Measurements from ENCODE around the gene PI4KA.

PI4KA gene

DNA sequence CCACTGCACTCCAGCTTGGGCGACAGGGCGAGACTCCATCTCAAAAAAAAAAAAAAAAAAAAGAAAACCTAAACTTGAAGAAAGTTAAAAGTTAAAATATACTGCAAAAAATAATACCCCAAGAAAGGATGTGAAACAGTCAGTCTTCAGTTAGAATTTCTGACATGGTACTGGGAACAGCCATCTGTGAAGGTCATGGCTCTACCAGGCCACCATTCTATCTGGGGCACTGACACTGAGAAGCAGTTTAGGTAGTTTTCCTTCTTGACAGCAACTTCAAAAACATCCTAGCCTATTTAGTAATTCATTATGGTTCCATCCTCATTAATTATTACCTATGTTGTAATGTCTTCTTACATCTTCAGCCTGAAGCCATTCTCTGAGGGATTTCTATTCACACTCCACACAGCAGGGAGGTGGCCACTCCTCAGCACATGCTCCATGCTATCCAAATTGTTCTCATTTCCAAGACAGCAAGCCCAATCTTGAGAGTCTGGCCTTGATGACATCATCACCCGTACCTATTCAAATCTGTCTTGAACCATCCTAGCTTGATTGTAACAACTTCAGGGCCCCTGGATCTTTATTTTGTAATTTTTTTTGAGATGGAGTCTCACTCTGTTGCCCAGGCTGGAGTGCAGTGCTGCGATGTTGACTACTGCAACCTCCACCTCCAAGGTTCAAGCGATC, 46.5 kb downstream of the PI4KA start:
- DNase-seq: no peak

DNA sequence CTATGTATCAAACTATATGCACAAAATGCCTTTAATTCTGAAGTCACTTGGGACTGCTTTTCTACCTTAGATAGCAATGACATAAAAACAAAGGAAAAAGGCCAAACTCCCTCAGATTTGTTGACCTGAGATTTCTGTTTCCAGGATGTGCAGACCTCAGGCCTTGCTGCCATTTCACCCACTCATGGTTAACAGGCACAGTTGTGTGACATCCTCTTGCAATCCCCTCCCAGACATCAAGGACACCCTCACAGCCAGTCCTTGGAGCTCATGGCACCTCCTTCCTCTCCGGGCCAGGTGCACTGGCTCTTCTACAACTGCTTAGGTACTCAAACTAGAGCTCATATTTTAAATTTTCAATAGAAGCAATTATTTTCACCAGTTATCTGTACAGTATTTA, 47.4 kb downstream of the PI4KA start:
- DNase-seq: no peak

DNA sequence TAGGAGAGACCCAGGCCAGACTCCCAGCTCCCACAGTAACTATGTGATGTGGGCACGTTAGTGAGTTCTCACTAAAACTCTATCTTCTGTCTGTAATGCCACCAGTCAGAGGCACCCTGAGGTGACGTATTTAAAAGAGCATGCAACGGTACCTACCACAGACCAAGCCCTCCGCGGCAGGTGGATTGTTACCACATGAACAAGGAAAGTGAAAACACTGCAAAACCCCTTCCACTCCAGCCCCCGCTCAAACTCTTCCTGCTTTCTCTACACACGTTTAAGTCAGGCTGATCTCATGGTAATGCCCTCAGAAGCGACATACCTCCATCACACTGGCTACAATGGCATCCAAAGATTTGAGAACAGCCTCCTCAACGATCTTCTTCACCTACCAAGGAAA, 48.0 kb downstream of the PI4KA start:
- DNase-seq: no peak

DNA sequence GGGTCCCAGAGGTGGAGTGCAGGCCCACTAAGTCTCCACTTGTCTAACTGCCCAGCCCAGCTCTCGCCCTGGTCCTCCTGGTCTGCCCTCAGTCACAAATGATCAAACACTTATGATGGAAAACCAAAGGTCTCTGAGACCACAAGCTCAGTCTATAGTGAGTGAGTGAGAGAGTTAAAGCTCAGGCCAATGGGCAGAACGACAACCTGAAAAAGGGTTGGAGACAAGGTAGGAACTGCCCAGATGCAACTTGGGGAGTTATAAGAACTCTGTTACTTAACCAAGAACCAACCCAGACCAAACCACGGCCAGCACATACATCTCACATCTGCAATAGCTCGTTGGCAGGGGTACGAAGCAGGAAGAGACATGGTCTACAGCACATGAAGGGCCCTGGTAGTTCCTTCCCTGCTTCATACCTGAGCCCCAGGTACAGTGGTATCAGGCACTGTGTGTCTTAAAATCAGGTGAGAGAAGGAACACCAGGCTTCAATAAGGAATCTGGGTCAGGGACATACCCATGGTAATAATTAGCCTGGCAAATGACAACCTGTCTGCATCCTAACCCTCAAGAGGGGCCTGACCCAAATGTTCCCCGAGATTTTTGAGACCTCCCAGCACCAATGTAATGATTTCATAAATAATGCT, 48.9 kb downstream of the PI4KA start:
- no peak for DNase-seq

DNA sequence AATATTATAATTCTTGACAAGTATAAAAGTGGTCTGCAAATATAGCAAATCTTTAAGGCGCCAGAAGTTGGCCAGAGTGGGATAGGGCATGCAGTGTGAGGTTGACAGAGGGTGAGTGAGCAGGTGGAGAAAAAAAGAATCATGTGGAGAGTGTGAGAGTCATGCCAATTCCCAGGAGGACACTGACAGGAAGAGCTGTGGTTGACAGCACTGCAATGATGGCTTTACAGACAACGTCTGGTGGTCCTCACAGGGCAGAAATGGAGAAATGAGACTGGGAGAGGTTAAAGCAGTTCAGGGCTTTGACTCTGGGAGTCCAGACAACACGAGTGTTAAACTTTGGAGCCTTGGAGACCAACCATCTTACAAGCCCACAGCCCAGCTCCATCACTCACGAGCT, 49.8 kb downstream of the PI4KA start:
- no peak for DNase-seq

DNA sequence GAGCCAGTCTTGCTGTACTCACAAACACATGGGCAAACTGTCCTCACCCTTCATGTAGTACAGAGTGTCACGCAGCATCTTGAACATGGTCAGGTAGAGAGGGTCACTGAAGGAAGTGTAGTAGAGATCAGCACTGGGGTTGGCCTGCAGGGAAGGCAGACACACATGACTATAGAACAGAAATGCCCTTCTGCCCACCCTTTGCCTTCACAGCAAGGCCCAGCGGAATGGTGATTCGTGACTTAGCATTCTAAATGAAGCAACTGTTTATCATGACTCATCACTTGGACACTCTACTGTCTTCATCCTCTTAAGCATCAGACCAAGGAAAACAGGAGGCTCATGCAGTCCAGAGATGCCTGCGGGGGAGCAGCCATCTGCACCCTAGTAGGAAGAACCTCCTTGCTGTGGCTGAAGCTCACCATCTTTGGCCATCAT, 51.3 kb downstream of the PI4KA start:
- no peak for DNase-seq

DNA sequence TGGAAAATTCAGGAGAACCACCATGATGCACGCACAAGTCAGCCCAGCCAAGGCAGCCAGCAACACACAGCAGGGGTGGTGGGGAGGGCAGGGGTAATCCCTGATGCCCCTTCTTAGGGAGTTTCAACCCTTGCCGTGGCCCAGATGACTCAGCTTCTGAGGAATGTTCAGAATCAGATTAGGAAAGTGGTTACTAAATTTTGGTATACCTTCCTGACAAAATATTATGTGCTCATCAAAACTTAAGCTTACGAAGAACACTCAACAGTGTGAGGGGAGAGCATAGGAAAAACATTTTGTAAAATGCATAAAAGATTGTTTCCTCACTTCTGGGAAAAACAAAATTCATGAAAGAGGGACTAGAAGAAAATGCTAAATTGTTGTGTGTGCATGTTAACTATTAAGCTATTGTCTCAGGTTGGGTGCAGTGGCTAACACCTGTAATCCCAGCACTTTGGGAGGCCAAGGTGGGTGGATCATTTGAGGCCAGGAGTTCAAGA, 52.6 kb downstream of the PI4KA start:
- DNase-seq: no peak

DNA sequence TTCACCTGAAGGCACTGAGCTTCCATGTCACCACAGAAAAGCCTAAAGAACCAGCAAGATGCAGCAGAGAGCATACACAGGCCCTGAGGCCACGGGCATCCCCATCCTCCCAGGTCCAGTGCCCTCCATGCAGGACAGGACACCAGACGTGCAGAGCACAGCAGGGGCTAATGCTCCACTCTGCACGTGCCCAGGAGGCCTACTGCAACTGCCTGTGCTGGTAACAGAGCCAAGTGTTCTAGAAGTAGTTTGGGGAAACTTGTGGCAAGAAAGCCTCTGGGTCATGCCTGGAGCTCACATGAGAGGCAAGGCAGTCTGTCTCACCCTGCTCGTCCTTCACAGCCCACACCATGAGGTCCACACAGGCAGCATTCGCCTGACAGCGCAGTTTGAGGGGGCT, 54.0 kb downstream of the PI4KA start:
- DNase-seq: no peak

DNA sequence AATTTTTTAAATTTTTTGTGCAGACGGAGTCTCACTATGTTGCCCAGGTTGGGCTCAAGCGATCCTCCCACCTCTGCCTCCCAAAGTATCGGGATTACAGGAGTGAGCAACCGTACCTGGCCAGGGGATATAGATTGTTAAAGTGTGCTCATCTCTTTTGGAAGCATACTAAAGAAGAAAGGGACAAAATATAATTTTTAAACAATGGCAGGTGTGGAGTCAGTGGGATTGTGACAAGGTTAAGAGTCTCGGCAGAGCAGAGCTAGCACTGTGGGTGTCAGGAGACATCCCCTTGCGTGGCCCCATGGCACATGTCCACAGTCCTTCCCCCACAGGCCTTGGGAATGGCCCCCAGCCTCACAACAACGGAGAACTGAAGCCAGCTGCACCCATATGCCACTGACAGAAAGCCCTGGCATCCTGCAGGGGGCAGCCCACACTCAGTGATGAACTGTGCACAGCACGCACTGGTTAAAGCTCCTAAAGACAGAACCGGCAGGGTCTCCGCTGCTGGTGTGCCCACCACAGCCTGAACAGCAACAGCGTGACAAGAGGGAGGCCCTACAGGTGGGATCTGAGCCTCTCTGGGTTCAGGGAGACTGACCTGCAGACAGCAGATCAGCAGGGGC, 54.8 kb downstream of the PI4KA start:
- no peak for DNase-seq

DNA sequence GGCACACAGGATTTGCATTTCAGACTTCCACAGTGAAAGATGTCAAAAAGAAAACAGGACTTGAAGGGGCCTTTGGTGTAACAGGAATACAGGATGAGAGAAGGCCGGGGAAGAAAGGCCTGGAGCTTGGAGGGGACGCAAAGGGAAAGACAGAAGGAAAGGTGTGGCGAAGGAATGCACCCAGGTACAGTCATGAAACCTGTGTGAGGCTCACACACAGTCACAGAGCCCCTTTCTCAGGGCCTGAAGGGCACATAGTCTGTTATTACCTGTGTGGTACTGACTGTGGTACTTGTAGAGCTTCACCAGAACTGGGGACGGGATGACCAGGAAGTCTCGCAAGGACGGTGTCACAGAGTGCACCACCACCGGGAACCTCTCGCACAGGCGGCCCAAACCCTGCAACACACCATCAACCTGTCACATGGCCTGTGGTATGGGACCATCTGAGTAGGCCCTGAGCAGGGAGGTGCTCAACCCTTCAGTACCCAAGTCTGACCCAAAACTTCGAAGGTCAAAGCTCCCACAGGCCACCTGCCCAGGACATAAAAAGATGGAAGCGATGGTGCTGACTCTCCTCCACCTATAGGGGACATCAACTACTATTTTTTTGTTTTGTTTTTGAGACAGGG, 55.6 kb downstream of the PI4KA start:
- DNase-seq: no peak

DNA sequence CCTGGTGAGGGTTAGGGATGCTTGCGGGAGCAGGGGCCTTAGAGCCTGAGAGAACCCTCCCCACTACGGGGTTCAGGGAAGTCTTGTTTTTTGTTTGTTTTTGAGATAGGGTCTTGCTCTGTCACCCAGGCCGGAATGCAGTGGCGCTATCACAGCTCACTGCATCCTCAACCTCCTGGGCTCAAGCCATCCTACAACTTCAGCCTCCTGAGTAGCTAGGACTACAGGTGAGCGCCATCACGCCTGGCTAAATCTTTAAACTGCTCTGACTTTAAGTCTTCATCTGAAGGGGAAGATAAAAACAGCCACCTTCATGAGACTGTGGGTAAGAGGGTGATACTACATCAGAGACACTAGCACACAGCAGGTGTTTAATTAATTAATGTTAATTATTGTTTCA, 56.2 kb downstream of the PI4KA start:
- no peak for DNase-seq

DNA sequence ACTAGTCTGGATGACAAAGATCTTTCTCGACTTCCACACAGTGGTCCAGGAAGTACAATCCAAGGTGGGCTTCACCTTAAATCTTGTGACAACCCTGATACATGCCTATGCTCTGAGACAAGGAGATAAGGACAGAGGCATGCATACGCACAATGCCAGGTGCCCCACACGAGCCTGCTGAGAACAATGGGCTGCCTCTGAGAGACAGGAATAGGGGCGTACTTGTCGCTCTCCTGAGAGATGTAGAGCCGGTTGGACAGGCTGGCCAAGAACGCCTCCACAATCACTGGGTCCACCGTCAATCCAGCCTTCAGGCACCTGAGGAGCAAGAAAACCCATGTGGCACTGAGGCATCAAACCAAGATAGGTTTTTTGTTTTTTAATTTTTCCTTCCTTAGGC, 59.2 kb downstream of the PI4KA start:
- DNase-seq: no peak

DNA sequence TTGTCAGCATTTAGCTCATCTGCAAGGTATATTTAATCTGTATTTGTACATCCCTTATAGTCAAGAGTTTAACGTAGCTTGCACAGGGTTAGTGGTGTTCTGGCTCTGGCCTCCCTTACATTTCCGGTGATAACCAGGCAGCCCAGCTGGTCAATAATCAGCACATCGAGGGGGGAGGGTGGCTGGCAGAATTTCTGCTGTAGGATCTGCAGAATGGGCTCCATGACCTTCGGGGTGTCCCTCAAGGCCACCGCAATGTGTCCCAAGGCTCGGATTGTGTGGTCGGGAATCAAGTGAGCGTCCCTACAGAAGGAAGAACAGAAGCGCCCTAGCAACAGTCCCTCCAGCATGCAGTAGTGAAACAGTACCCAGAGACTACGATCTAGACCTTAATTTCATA, 59.6 kb downstream of the PI4KA start:
- no peak for DNase-seq

DNA sequence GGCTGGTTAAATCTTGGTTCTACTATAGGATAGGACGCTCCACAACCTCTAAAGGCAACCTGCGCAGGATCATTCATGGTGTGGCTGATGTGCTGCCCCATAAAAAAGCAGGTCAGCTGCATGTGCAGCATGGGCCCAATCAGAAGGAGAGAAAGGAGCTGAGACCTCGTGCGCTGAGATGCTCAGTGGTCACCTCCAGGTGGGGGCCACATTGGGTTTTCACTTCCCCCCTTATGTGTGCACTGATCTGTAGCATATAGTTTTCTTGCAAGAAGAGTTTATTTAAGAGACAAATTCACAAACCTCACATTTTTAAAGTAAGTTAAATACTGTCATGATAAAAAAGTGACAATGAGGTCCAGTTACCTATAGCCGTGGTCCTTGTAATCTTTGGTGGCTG, 60.4 kb downstream of the PI4KA start:
- no peak for DNase-seq

DNA sequence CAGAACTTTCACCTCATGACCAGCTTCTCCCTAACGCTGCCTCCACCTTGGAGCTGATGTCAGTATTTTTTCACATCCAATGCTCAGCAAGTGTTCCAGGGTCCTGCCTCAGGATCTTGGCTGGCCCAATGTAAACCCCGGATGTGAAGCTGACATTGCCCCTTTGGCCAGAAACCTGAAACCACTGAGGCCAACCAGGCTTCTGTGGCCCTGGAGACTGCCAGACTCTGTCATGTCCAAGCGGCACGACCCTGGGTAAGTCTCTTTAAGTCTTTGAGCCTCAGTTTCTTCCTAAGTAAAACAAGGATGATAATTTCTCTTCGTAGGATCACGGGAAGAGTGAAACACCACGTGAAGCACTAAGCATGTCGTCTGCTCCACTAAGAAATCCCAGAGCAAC, 61.9 kb downstream of the PI4KA start:
- DNase-seq: no peak

DNA sequence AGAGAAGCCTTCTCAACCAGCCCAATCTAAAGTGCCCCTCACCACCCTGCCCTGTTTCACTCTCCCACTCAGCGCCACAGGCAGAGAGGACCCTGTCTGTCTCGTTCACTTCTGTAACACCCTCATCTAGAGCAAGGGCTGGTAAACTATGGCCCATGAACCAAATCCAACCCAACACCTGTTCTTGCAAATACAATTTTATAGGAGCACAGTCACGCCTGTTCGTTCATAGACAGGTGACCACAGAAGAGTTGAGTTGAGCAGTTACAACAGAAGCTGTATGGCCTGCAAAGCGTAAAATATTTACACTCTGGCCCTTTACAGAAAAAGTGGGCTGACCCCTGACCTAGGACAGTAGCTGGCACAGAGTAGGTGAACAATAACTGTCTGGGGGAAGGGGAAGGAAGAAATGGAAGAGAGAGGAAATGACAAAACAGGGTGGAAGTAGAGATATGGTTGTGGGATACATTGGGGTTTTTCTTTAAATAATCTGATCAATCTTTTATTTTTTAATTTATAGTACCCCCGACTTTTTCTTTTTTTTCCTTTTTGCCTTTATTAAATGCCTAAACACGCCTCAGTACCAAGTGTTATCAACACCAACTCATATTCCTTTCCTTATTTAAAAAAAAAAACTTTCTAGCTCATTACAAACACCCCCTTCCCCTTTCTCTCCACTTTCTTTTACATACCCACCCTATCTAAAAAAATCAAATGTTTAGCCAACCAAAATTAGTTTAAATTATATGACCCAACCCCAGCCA, 63.8 kb downstream of the PI4KA start:
- DNase-seq: no peak

DNA sequence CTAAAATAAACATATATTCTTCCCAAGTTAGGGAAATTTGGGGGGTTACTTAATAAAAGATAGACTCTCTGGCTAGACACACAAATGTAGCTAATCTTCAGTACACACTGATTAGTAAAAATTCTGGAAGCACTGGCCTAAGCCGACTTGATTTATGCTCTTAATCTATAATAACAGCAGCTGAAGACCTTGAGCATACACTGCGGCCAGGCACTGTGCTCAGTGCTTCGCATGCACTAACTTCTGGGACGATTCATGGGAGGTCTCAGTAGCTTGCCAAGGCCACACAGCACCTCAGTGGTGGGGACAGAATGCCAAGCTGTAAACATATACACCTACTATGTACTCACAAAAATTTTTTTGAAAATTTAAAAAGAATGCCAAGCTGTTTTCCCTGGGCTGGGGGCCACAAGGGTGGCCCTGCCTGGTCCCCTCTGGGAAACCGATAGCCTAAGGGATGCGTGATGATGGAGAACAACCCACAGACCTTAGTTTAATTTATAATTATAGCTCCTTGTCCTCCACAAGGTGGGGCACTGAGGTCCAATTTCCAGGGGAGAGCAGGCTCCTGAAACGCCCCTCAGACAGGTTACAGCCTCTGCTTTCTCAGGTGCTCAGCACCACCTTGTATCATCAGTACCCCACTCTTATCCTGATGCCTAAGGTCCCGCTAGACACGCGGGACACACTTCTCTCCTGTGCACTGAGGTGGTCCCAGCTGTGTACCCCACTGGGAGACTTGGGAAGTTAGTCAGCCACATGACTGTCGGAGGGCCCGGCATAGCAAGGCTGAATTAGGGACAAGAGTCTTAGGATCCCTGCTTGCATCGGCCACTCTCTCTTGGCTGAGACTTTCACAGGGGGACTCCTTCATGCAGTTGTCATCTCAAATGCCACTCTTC, 64.6 kb downstream of the PI4KA start:
- no peak for DNase-seq

DNA sequence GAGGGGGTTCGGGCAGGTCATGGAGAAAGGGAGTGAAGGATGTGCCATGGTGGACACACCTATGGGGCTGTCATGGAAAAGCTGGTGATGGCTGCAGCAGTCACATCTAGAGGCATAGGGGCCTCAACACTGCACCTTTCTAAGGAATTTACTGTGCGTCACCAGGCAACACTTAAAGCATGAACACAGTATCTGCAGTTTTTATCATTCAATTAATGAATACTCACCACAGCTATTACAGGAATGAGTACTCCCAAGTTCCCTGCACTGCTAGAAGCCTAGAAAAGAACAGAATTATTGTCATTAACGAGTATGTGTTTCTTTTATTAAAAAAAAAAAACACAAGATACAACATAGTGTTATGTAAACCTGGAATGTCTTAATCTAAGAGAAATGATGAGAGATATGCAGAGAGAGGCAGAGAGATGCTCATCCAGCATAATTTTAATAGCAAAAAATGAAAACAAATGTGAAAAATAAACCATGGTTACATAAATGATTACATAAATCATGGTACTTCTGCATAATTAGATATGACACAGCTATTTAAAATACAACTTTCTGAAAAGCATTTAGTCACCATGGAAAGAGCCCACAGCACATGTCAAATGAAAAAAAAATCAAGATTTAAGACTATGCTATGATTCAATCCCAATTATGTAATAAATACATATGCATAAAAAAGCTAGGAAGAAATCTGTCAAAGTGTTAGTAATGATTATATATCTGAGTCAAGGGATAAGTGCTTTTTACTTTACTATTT, 65.5 kb downstream of the PI4KA start:
- DNase-seq: no peak

DNA sequence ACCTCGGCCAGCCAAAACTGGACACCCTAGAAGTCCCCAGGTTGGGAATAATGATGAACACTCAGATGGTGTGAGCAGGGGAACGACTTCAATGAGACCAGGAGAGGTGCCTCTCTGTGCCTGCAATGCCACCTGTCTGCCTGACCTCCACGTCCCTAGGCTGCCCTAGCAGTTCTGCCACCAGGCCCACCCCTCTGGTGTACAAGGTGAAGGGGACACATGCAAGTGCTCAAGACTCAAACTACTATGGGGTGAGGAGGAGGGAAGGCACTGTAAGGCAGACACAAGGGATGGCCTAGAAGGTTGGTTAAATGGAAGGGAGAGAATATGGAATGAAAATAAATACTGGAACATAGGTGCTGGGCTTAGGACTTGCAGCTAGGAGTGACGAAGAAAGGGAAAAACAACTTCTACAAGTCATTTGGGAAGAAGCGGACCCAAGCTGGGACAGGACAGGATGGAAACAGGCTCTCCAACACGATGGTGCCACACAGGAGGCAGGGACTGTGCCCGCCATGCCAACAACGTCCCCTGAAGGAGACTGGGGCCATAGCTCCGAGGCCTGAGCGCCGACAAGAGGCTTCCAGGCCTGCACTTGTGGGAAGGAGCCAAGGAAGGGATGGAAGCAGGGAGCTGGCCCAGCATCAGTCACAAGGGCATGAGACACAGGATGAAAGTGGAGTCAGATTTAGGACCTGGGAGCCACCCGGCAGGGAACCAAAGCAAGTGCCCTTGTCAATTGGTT, 66.2 kb downstream of the PI4KA start:
- DNase-seq: no peak

DNA sequence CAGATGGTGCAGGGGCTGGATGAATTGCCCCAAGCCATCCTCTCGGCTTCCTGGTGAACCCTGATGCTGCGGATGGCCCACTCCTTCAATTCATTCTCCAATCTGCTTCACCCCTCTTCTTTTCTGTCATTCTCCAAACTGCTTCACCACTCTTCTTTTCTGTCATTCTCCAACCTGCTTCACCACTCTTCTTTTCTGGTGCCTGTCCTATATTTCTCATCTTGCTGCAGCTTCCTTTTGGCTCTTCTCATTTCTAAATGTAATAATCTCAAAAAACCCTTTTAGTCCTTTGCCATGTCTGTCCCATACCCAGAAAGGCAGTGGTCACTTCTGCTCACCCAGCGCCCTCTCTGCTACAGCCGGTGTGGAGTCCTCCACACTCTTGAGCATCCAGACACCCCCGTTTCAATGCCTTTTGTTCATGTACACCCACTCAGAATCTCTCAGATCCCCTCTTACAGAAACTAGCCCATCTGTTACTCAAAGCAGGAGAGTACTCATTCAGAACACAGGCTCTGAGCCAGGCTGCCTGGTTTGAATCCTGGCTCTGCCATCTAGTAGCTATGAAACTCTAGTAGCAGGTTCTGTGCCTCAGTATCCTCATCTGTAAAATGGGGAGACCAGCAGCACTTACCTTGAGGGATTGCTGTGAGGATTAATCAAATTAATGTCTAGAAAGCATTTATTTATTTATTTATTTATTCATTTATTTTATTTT, 69.8 kb downstream of the PI4KA start:
- DNase-seq: no peak

Measured in NCI-H748 treated with DMSO at 0.1 percent for 48 hours (cell line).